Fibroblast of the aortic adventitia (primary cell): ENCODE data around the gene GPC6. TPM values are rescaled to one million over a fixed set of nuclear protein-coding genes. Genes with fewer than 3 reads are reported as not detected.
A peak's percentile ranks its signal among the peaks of the same experiment; 100 is the strongest.

Experiments
- DNase-seq: peaks from one replicate; pipeline ENCODE4 v3.0.0-alpha.2; 2010; ENCODE audit warnings: low read depth
- H3K4me3 ChIP-seq: 2 replicates; pipeline ENCODE4 v1.5.1; 2011; ENCODE audit warnings: low read depth, mild to moderate bottlenecking, control low read depth, low read length, moderate library complexity
- total RNA-seq: library from RNA; depleted of rRNA; stranded (reverse); fragments of >200 nt; gene quantifications from 2 replicates; pipeline ENCODE4 v1.2.3, GENCODE V29; 2012; ENCODE audit warnings: low replicate concordance
- TF ChIP-seq, protein P1 (sequence below): IDR thresholded peaks from 2 replicates; pipeline ENCODE4 v1.5.1; 2011; ENCODE audit warnings: mild to moderate bottlenecking, low read length, control low read depth, inconsistent platforms; ENCODE audit not compliant: insufficient read depth

GPC6 gene
- total RNA-seq, 1 donor, result 92.6 TPM

DNA sequence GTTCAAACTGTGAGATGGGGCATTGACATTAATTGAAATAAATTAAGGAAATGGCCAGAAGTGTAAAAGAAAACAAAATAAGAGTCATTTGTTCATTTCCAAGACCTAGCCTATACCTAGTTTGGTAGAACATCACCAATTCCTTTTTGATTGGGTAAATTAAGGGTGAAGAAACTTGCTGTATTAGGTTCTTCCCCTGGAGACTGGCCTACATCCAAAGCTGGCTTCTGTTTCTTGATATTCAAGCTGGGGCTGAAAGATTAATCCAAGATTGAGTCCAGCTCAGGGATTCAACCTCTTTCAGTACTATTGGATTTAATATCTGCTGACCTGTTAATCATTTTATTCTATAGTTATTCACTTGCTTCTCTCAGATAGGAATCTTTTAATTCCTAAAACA, 183.2 kb downstream of the GPC6 start:
- no peak overlapping the region for H3K4me3 ChIP-seq
- DNase-seq, result no peak
- TF ChIP-seq, protein P1, sequence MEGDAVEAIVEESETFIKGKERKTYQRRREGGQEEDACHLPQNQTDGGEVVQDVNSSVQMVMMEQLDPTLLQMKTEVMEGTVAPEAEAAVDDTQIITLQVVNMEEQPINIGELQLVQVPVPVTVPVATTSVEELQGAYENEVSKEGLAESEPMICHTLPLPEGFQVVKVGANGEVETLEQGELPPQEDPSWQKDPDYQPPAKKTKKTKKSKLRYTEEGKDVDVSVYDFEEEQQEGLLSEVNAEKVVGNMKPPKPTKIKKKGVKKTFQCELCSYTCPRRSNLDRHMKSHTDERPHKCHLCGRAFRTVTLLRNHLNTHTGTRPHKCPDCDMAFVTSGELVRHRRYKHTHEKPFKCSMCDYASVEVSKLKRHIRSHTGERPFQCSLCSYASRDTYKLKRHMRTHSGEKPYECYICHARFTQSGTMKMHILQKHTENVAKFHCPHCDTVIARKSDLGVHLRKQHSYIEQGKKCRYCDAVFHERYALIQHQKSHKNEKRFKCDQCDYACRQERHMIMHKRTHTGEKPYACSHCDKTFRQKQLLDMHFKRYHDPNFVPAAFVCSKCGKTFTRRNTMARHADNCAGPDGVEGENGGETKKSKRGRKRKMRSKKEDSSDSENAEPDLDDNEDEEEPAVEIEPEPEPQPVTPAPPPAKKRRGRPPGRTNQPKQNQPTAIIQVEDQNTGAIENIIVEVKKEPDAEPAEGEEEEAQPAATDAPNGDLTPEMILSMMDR, result no peak

DNA sequence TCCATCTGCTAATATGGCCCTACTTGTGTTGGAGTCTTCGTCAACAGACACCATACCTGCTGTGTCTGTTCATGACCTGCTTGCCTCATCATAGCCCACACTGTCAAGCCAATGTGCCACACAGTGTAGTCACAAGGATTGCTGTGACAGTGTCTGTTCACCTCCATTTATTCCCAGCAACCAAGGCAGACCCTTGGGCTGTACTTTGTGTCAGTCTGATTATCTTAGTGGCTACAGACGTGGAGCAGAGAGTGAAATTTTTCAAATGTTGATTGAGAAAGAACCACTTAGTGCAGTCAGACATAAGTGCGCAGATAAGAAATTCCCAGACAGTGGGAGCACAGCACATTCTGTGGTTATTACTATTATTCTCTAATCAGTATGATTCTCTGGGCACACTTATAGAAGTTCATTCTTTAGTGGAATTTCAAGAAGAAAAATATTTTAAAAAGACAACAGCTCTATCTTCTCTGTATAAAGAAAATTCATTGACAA, 184.6 kb downstream of the GPC6 start:
- DNase-seq, result no peak
- TF ChIP-seq, protein P1, result no peak
- no peak overlapping the region for H3K4me3 ChIP-seq

DNA sequence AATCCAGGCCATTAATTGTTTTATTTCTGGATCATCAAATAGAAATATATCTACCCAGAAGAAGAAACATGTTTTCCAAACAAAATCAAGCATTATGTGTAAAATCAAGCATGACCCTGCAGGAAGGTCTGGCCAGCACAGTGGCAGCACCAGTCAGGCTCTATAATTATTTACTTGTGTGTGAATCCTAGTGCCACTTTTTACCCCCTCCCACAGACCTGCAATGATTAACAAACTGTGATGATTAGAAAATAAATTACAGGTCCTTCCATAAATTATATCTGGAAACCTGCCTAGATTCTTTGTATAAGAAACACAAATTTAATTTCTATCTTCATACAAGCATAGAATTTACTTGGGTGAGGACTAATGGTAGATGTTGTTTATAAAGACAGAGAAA, 186.1 kb downstream of the GPC6 start:
- TF ChIP-seq, protein P1, result no peak
- no peak for DNase-seq

DNA sequence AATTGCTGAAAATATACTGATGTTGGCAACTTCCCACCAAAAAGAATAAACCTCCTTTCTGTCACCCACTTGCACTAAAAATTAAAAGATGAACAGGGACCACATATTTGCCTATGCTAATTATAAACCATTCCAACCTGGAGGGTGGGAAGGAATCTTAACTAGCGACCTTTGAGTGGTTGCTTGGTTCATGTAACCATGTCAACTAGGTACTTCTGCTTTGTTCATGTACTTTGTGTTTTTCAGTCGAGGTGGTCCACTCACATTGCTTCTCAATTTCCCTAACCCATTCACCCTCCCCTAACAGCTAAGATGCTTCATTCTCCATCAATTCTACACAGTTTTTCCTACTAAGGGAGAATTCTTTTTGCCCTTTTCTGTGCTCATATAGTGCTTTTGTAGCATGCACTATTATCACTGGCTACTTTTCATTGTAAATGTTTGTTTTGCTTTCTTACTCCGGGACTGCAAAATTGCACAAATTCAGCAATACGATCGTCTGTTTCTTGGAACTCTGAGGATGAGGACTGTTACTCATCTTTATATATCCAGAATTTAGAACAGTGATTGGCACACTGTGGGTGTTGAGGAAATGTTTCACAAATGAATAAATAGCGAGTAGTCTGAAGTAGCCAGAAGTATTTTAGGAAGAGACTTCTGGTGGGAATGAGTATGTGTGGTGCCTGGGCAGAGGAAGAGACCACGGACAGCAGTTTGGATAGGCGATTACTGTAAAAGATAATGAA, 187.5 kb downstream of the GPC6 start:
- peak; percentile 61 for DNase-seq
- TF ChIP-seq, protein P1, result no peak
- H3K4me3 ChIP-seq, result peak overlapping the region; percentile 6

More for the DNA sequence above, 186.1 kb downstream of the GPC6 start:
- H3K4me3 ChIP-seq, result no peak overlapping the region

DNA sequence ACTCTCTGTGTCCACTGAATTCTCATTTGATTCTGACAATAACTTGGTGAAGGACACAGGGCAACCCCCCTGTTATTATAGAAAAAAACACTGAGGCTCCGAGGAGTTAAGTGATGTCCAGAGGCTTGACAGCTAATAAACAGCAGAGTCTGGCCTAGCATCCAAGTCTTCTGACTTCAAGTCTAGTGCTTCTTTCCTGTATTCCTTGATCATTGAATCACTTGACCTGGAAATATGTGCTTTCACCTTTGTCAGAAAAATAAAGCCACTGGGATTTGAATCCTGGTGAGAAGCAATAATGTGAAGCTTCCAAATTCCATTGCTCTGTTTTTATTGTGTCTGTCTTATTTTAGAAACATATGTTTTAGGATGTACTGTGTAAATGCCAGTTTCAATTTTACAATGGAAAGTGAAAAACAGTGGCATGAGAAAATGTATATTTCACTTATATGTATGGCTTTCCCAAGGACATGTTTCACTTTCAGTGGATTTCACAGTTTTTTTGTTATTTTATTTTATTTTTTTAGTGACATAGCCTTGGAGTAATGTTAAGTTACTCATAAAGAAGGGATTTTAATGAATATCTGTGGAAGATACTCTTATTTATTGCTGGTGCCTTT, 190.2 kb downstream of the GPC6 start:
- TF ChIP-seq, protein P1, result no peak
- DNase-seq, result no peak
- H3K4me3 ChIP-seq, result no peak overlapping the region

DNA sequence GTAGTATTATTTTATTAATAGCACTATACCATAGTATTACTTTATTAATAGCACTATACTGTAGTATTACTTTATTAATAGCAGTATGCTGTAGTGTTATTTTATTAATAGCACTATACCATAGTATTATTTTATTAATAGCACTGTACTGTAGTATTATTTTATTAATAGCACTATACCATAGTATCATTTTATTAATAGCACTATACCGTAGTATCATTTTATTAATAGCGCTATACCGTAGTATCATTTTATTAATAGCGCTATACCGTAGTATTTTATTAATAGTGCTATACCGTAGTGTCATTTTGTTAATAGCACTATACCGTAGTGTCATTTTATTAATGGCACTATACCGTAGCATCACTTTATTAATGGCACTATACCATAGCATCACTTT, 191.8 kb downstream of the GPC6 start:
- DNase-seq, result no peak
- H3K4me3 ChIP-seq, result no peak overlapping the region
- TF ChIP-seq, protein P1, result no peak
